ENCODE results near the gene SDR42E1. TPM values are rescaled to one million over a fixed set of nuclear protein-coding genes. Genes with fewer than 3 reads are reported as not detected.

Gene SDR42E1
- total and polyA plus RNA-seq, 4 donors = 1.9 to 6.5 (median 3.3) TPM

- no peaks in the 10 kb centered on the region for H3K4me1 ChIP-seq (ENCODE audit: control insufficient read depth in 4 of 4, insufficient read depth in 4 of 4, low read length in 3 of 4)
- no peaks in the 10 kb centered on the region for H3K27me3 ChIP-seq (ENCODE audit: control insufficient read depth in 4 of 4, insufficient read depth in 4 of 4, low read length in 3 of 4)
- H3K36me3 ChIP-seq (ENCODE audit: control insufficient read depth in 4 of 4, insufficient read depth in 3 of 4, low read depth in 1 of 4, low read length in 3 of 4) = no peaks in the 10 kb centered on the region
- no peak overlapping the region for H3K9ac ChIP-seq (ENCODE audit: low read depth in 1 of 2, low read length in 2 of 2)
- H3K4me3 ChIP-seq (ENCODE audit: low read depth in 1 of 3, low read length in 3 of 3) = no peak overlapping the region
- no peak overlapping the region for H3K27ac ChIP-seq (ENCODE audit: low read depth in 1 of 2, low read length in 2 of 2)
- DNase-seq (ENCODE audit: low spot score) = no peak
- 80% methylated on average over 5 of the region's 5 CpGs for WGBS
- TF ChIP-seq MAX (IDR thresholded peaks at IDR 0.05) (no peak), TAF1 (conservative IDR thresholded peaks at IDR 0.05) (no peak), HNF4G (IDR thresholded peaks at IDR 0.05) (no peak), EGR1 (IDR thresholded peaks at IDR 0.05; ENCODE audit: low read depth in 2 of 2) (no peak), JUND (IDR thresholded peaks at IDR 0.05) (no peak), FOXA1 (IDR thresholded peaks at IDR 0.05) (no peak), YY1 (IDR thresholded peaks at IDR 0.05) (no peak), GABPA (IDR thresholded peaks at IDR 0.05 in 1 of 2, conservative IDR thresholded peaks at IDR 0.05 in 1 of 2) (no peak), ATF3 (IDR thresholded peaks at IDR 0.05) (no peak), CTCF (IDR thresholded peaks at IDR 0.05; ENCODE audit: low read depth, low read length, missing input control) (no peak), NR2F2 (IDR thresholded peaks at IDR 0.05) (no peak)
- peaks cover 0 to 15% (median 1%) of the 10 kb centered on the region in 4 donors for H3K9me3 ChIP-seq (ENCODE audit: control insufficient read depth in 4 of 4, low read length in 3 of 4)
Measured at GRCh38 chr16:81967358-81967757, 43.9 kb downstream of the SDR42E1 start.

- no peak for TF ChIP-seq REST (IDR thresholded peaks at IDR 0.05)
- TF ChIP-seq YY1 (IDR thresholded peaks at IDR 0.05) = no peak
- TF ChIP-seq EGR1 (IDR thresholded peaks at IDR 0.05; ENCODE audit: low read depth in 2 of 2) = no peak
- TF ChIP-seq SP1 (IDR thresholded peaks at IDR 0.05) = no peak
- Histone ChIP-seq H3K4me1 (ENCODE audit: control insufficient read depth in 4 of 4, insufficient read depth in 4 of 4, low read length in 3 of 4) (no peaks in the 10 kb centered on the region), H3K36me3 (ENCODE audit: control insufficient read depth in 4 of 4, insufficient read depth in 3 of 4, low read depth in 1 of 4, low read length in 3 of 4) (no peaks in the 10 kb centered on the region), H3K27ac (ENCODE audit: low read depth in 1 of 2, low read length in 2 of 2) (no peak overlapping the region), H3K27me3 (ENCODE audit: control insufficient read depth in 4 of 4, insufficient read depth in 4 of 4, low read length in 3 of 4) (no peaks in the 10 kb centered on the region), H3K9ac (ENCODE audit: low read depth in 1 of 2, low read length in 2 of 2) (no peak overlapping the region), H3K9me3 (ENCODE audit: control insufficient read depth in 4 of 4, low read length in 3 of 4) (peaks cover 0 to 5% (median 0%) of the 10 kb centered on the region in 4 donors), H3K4me3 (ENCODE audit: low read depth in 1 of 3, low read length in 3 of 3) (no peak overlapping the region)
- DNase-seq (ENCODE audit: low spot score) = no peak
- WGBS = 91% methylated on average over 6 of the region's 6 CpGs
Measured at GRCh38 chr16:81964808-81965207, 46.5 kb downstream of the SDR42E1 start.
